CMK (cell line): Measurements from ENCODE around the gene VPS45.

ENCODE experiments used
- DNase-seq: peaks from one replicate; pipeline ENCODE4 v3.0.0-alpha.2; 2010; ENCODE audit warnings: low read depth

VPS45 gene

GRCh38 chr1:150194381-150195031, 126.9 kb downstream of the VPS45 start:
- DNase-seq: no peak
